ENCODE results near the gene MSN. TPM values are rescaled to one million over a fixed set of nuclear protein-coding genes. Genes with fewer than 3 reads are reported as not detected.

MSN gene
- total RNA-seq, 1 experiment from 2014 or later: 308 TPM

GRCh38 chrX:65657659-65658058, 9.8 kb upstream of the MSN start:
- DNase-seq (no peak), ATAC-seq (no peak)
- H3K36me3 ChIP-seq (ENCODE audit: low read depth, low read length): no peaks in the 10 kb centered on the region
- H3K4me1 ChIP-seq (ENCODE audit: insufficient read depth, low read length): no peaks in the 10 kb centered on the region
- ChIA-PET CTCF (no interaction called here), POLR2A (ENCODE audit: unreplicated experiment) (interaction anchor here (0.7 kb wide), 1 partner anchor 61 kb away, joined by 3 read pairs; no protein-coding TSS in a partner anchor)
- no peak overlapping the region for H2AFZ ChIP-seq (ENCODE audit: low read length)
- no peak for TF ChIP-seq EZH2 (IDR thresholded peaks at IDR 0.05; ENCODE audit: low read length, unreplicated experiment)
- TF ChIP-seq CTCF (conservative IDR thresholded peaks at IDR 0.05; ENCODE audit: low read depth, low read length): no peak
- no peak for TF ChIP-seq EZH2phosphoT487 (IDR thresholded peaks at IDR 0.05; ENCODE audit: borderline replicate concordance, low read length)
- no peaks in the 10 kb centered on the region for H4K20me1 ChIP-seq (ENCODE audit: low read length)
- H3K27ac ChIP-seq (ENCODE audit: low read length): no peak overlapping the region
- BruUV-seq (replicated peaks): no TSS peak
- H3K27me3 ChIP-seq (ENCODE audit: low read length): no peaks in the 10 kb centered on the region
- H3K9me3 ChIP-seq (ENCODE audit: low read length): no peaks in the 10 kb centered on the region
- H3K4me2 ChIP-seq (ENCODE audit: low read length): no peak overlapping the region
- intact Hi-C loops (cut with micrococcal nuclease): no loop called here
- H3K79me2 ChIP-seq (ENCODE audit: low read length): no peaks in the 10 kb centered on the region
- H3F3A ChIP-seq (ENCODE audit: low read length, unreplicated experiment): no peaks in the 10 kb centered on the region
- no peak overlapping the region for H3K9ac ChIP-seq (ENCODE audit: low read length)
- H3K4me3 ChIP-seq (ENCODE audit: low read length): no peak overlapping the region
- no peaks in the 10 kb centered on the region for H3K9me2 ChIP-seq (replicated peaks; ENCODE audit: low read length)

- no peak overlapping the region for H3K4me2 ChIP-seq (ENCODE audit: low read length)
- no peak for TF ChIP-seq EZH2phosphoT487 (IDR thresholded peaks at IDR 0.05; ENCODE audit: borderline replicate concordance, low read length)
- H3K4me1 ChIP-seq (ENCODE audit: insufficient read depth, low read length): no peaks in the 10 kb centered on the region
- H3F3A ChIP-seq (ENCODE audit: low read length, unreplicated experiment): no peaks in the 10 kb centered on the region
- no peak for ATAC-seq
- POLR2A ChIA-PET (ENCODE audit: unreplicated experiment): interaction anchor here (0.7 kb wide), 1 partner anchor 61 kb away, joined by 3 read pairs; no protein-coding TSS in a partner anchor
- no peak overlapping the region for H2AFZ ChIP-seq (ENCODE audit: low read length)
- no peak for DNase-seq
- no peaks in the 10 kb centered on the region for H3K9me2 ChIP-seq (replicated peaks; ENCODE audit: low read length)
- no TSS peak for BruUV-seq (replicated peaks)
- H3K4me3 ChIP-seq (ENCODE audit: low read length): no peak overlapping the region
- no peaks in the 10 kb centered on the region for H3K79me2 ChIP-seq (ENCODE audit: low read length)
- H4K20me1 ChIP-seq (ENCODE audit: low read length): no peaks in the 10 kb centered on the region
- no peak overlapping the region for H3K9ac ChIP-seq (ENCODE audit: low read length)
- intact Hi-C loops (cut with micrococcal nuclease): no loop called here
- no peaks in the 10 kb centered on the region for H3K27me3 ChIP-seq (ENCODE audit: low read length)
- CTCF ChIA-PET: interaction anchor here (0.6 kb wide), 1 partner anchor 46 kb away, joined by 3 read pairs; no protein-coding TSS in a partner anchor
- H3K36me3 ChIP-seq (ENCODE audit: low read depth, low read length): no peaks in the 10 kb centered on the region
- H3K27ac ChIP-seq (ENCODE audit: low read length): no peak overlapping the region
- H3K9me3 ChIP-seq (ENCODE audit: low read length): no peaks in the 10 kb centered on the region
Observed at GRCh38 chrX:65658229-65658628, 9.2 kb upstream of the MSN start.

GRCh38 chrX:65667157-65667502, 324 bp upstream of the MSN start:
- H3K27ac ChIP-seq (ENCODE audit: low read length): peak overlapping the region; percentile 38; the same call in 1 of the 2 replicates
- H3K79me2 ChIP-seq (ENCODE audit: low read length): peaks cover 47% of the 10 kb centered on the region
- H3K9ac ChIP-seq (ENCODE audit: low read length): peak overlapping the region; percentile 57
- DNase-seq (no peak), ATAC-seq (no peak)
- no peaks in the 10 kb centered on the region for H3F3A ChIP-seq (ENCODE audit: low read length, unreplicated experiment)
- H3K4me3 ChIP-seq (ENCODE audit: low read length): no peak overlapping the region
- H3K4me2 ChIP-seq (ENCODE audit: low read length): 0 out of 2 replicates have a peak overlapping the region, but pooled peaks have one; percentile 46
- POLR2A ChIA-PET (ENCODE audit: unreplicated experiment): interaction anchor here (0.6 kb wide), 1 partner anchor 141 kb away, joined by 9 read pairs; no protein-coding TSS in a partner anchor
- H3K36me3 ChIP-seq (ENCODE audit: low read depth, low read length): 0 out of 2 replicates have a peak, but pooled peaks cover 5% of the 10 kb centered on the region
- intact Hi-C loops (cut with micrococcal nuclease): loop anchor here (5.0 kb wide), 1 partner anchor 35 kb away; no protein-coding TSS in a partner anchor
- peak overlapping the region; percentile 77 for H2AFZ ChIP-seq (ENCODE audit: low read length)
- H3K27me3 ChIP-seq (ENCODE audit: low read length): no peaks in the 10 kb centered on the region
- H3K9me3 ChIP-seq (ENCODE audit: low read length): no peaks in the 10 kb centered on the region
- CTCF ChIA-PET: interaction anchor here (0.9 kb wide), 1 partner anchor 37 kb away, joined by 3 read pairs; no protein-coding TSS in a partner anchor
- H4K20me1 ChIP-seq (ENCODE audit: low read length): peaks cover 5% of the 10 kb centered on the region; the same call in 1 of the 2 replicates
- peaks cover 28% of the 10 kb centered on the region for H3K4me1 ChIP-seq (ENCODE audit: insufficient read depth, low read length)
- no TSS peak for BruUV-seq (replicated peaks)
- no peaks in the 10 kb centered on the region for H3K9me2 ChIP-seq (replicated peaks; ENCODE audit: low read length)
- TF ChIP-seq EZH2phosphoT487 (IDR thresholded peaks at IDR 0.05; ENCODE audit: borderline replicate concordance, low read length) (no peak), CTCF (conservative IDR thresholded peaks at IDR 0.05; ENCODE audit: low read depth, low read length) (no peak), EZH2 (IDR thresholded peaks at IDR 0.05; ENCODE audit: low read length, unreplicated experiment) (no peak)

Measured in PC-3 (cell line).